Measurements from ENCODE around the gene IZUMO1.

The IZUMO1 gene

GRCh38 chr19:48757741-48758144 is 11.0 kb upstream of the IZUMO1 start:
- TF ChIP-seq, protein P1, sequence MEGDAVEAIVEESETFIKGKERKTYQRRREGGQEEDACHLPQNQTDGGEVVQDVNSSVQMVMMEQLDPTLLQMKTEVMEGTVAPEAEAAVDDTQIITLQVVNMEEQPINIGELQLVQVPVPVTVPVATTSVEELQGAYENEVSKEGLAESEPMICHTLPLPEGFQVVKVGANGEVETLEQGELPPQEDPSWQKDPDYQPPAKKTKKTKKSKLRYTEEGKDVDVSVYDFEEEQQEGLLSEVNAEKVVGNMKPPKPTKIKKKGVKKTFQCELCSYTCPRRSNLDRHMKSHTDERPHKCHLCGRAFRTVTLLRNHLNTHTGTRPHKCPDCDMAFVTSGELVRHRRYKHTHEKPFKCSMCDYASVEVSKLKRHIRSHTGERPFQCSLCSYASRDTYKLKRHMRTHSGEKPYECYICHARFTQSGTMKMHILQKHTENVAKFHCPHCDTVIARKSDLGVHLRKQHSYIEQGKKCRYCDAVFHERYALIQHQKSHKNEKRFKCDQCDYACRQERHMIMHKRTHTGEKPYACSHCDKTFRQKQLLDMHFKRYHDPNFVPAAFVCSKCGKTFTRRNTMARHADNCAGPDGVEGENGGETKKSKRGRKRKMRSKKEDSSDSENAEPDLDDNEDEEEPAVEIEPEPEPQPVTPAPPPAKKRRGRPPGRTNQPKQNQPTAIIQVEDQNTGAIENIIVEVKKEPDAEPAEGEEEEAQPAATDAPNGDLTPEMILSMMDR (IDR thresholded peaks at IDR 0.05; ENCODE audit: low read depth, low read length, missing control alignments), result no peak
- Histone ChIP-seq H3K27ac (no peak overlapping the region), H3K4me3 (ENCODE audit: low read depth, low read length) (no peak overlapping the region), H3K36me3 (replicated peaks) (no peaks in the 10 kb centered on the region), H3K27me3 (replicated peaks) (peaks cover 4% of the 10 kb centered on the region)
- DNase-seq, result no peak
- in situ Hi-C loops (cut with HindIII; ENCODE audit: low pct_ligation_motif_present, low sequenced_read_pairs), result no loop called here

- in situ Hi-C loops (cut with HindIII; ENCODE audit: low pct_ligation_motif_present, low sequenced_read_pairs), result no loop called here
- no peaks in the 10 kb centered on the region for H3K36me3 ChIP-seq (replicated peaks)
- TF ChIP-seq, protein P1 (IDR thresholded peaks at IDR 0.05; ENCODE audit: low read depth, low read length, missing control alignments), result no peak
- peaks cover 2% of the 10 kb centered on the region for H3K27me3 ChIP-seq (replicated peaks)
- DNase-seq, result no peak
- H3K4me3 ChIP-seq (ENCODE audit: low read depth, low read length), result no peak overlapping the region
- H3K27ac ChIP-seq, result no peak overlapping the region
Measured at GRCh38 chr19:48757089-48757675, 10.5 kb upstream of the IZUMO1 start.

GRCh38 chr19:48756686-48757085 is 10.0 kb upstream of the IZUMO1 start:
- in situ Hi-C loops (cut with HindIII; ENCODE audit: low pct_ligation_motif_present, low sequenced_read_pairs), result no loop called here

GRCh38 chr19:48756212-48756611 is 9.5 kb upstream of the IZUMO1 start:
- Histone ChIP-seq H3K4me3 (ENCODE audit: low read depth, low read length) (no peak overlapping the region), H3K27me3 (replicated peaks) (peaks cover 2% of the 10 kb centered on the region), H3K36me3 (replicated peaks) (no peaks in the 10 kb centered on the region), H3K27ac (no peak overlapping the region)
- DNase-seq, result no peak
- TF ChIP-seq, protein P1 (IDR thresholded peaks at IDR 0.05; ENCODE audit: low read depth, low read length, missing control alignments), result no peak
- in situ Hi-C loops (cut with HindIII; ENCODE audit: low pct_ligation_motif_present, low sequenced_read_pairs), result no loop called here

More at GRCh38 chr19:48756686-48757085, 10.0 kb upstream of the IZUMO1 start:
- peaks cover 2% of the 10 kb centered on the region for H3K27me3 ChIP-seq (replicated peaks)
- DNase-seq, result no peak
- TF ChIP-seq, protein P1 (IDR thresholded peaks at IDR 0.05; ENCODE audit: low read depth, low read length, missing control alignments), result no peak
- no peak overlapping the region for H3K4me3 ChIP-seq (ENCODE audit: low read depth, low read length)
- H3K27ac ChIP-seq, result no peak overlapping the region
- no peaks in the 10 kb centered on the region for H3K36me3 ChIP-seq (replicated peaks)

GRCh38 chr19:48755787-48756186 is 9.1 kb upstream of the IZUMO1 start:
- no peaks in the 10 kb centered on the region for H3K36me3 ChIP-seq (replicated peaks)
- H3K27me3 ChIP-seq (replicated peaks), result peaks cover under 1% of the 10 kb centered on the region
- in situ Hi-C loops (cut with HindIII; ENCODE audit: low pct_ligation_motif_present, low sequenced_read_pairs), result no loop called here
- TF ChIP-seq, protein P1 (IDR thresholded peaks at IDR 0.05; ENCODE audit: low read depth, low read length, missing control alignments), result no peak
- H3K4me3 ChIP-seq (ENCODE audit: low read depth, low read length), result no peak overlapping the region
- no peak for DNase-seq
- H3K27ac ChIP-seq, result no peak overlapping the region

- H3K27ac ChIP-seq, result no peak within 1 kb of the TSS
- in situ Hi-C loops (cut with HindIII; ENCODE audit: low pct_ligation_motif_present, low sequenced_read_pairs), result no loop called here
- H3K4me3 ChIP-seq (ENCODE audit: low read depth, low read length), result no peak within 1 kb of the TSS
- TF ChIP-seq, protein P1 (IDR thresholded peaks at IDR 0.05; ENCODE audit: low read depth, low read length, missing control alignments), result no peak
- no peaks in the 10 kb centered on the region for H3K36me3 ChIP-seq (replicated peaks)
- no peaks in the 10 kb centered on the region for H3K27me3 ChIP-seq (replicated peaks)
- DNase-seq, result no peak
Measured at GRCh38 chr19:48755084-48755641, 8.5 kb upstream of the IZUMO1 start, which contains the start of gene FGF21. TSS of gene FGF21 (plus strand) at chr19:48755524. CDS start at chr19:48756237, 713 bp downstream.

Measured in brain microvascular endothelial cell (primary cell).